GM12872 (cell line): ENCODE results near the gene MRFAP1L1.

Source experiments
- CTCF ChIP-seq: IDR thresholded peaks from 3 replicates; pipeline ENCODE4 v1.5.1; 2011; ENCODE audit warnings: low read depth, mild to moderate bottlenecking, low read length, moderate library complexity; ENCODE audit not compliant: insufficient read depth

Gene MRFAP1L1

GRCh38 chr4:6668391-6668790 is 41.3 kb downstream of the MRFAP1L1 start:
- no peak for TF ChIP-seq CTCF

- no peak for TF ChIP-seq CTCF
Measured at GRCh38 chr4:6665320-6665654, 44.4 kb downstream of the MRFAP1L1 start.

- no peak for TF ChIP-seq CTCF
Measured at GRCh38 chr4:6663596-6664393, 45.9 kb downstream of the MRFAP1L1 start.

- no peak for TF ChIP-seq CTCF
Measured at GRCh38 chr4:6662591-6662990, 47.1 kb downstream of the MRFAP1L1 start.

GRCh38 chr4:6660430-6660829 is 49.2 kb downstream of the MRFAP1L1 start:
- TF ChIP-seq CTCF: no peak

GRCh38 chr4:6659897-6660296 is 49.8 kb downstream of the MRFAP1L1 start:
- no peak for TF ChIP-seq CTCF

GRCh38 chr4:6658597-6659075 is 51.0 kb downstream of the MRFAP1L1 start:
- no peak for TF ChIP-seq CTCF
